Effector memory CD8-positive, alpha-beta T cell (primary cell): ENCODE results near the gene PARVA.
A peak's percentile ranks its signal among the peaks of the same experiment; 100 is the strongest.

ENCODE experiments used
- ATAC-seq: fragments of 150-1000 bp; cut with Tn5 transposase; replicated peaks from 2 replicates; pipeline ENCODE4 v1.10.0; 2021; ENCODE audit warnings: mild to moderate bottlenecking, moderate library complexity
- DNase-seq, 3 experiments: peaks; one replicate each; pipeline ENCODE4 v3.0.0; 2021
- H3K27ac Mint-ChIP-seq, 2 donors: one replicate each; pipeline ENCODE4 v1.8.0; 2022; ENCODE audit warnings: mild to moderate bottlenecking in 2 of 2, mixed read lengths in 2 of 2, moderate library complexity in 2 of 2
- H3K27me3 Mint-ChIP-seq, 2 donors: one replicate each; pipeline ENCODE4 v1.8.0; 2022; ENCODE audit warnings: mixed read lengths in 2 of 2
- H3K36me3 Mint-ChIP-seq: one replicate; pipeline ENCODE4 v1.8.0; 2022; ENCODE audit warnings: mild to moderate bottlenecking, moderate library complexity, mixed read lengths; ENCODE audit not compliant: insufficient read depth
- H3K4me1 Mint-ChIP-seq, 2 donors: one replicate each; pipeline ENCODE4 v1.8.0; 2022; ENCODE audit warnings: low read depth in 2 of 2, mixed read lengths in 2 of 2
- H3K4me3 Mint-ChIP-seq, 2 donors: one replicate each; pipeline ENCODE4 v1.8.0; 2022; ENCODE audit warnings: mild to moderate bottlenecking in 2 of 2, mixed read lengths in 2 of 2, moderate library complexity in 2 of 2
- H3K9me3 Mint-ChIP-seq, 2 donors: one replicate each; pipeline ENCODE4 v1.8.0; 2022; ENCODE audit warnings: mixed read lengths in 2 of 2

PARVA gene

DNA sequence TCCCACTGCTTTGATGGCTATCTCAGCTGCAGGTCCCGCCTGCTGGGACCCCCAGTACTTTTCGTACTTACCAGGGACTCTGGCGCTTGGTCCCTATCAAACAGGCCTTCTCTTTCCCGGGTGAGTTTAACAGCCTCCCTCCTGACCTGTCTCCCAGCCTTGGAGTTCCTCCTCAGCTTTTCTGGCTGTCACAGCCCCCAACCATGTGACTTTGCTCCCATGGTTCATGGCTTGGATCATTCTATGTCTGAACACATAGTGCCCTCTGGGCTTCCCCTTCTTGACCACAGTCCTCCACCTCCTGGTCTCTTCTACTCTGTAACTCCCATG is 56.9 kb downstream of the PARVA start:
- no peaks in the 10 kb centered on the region for H3K9me3 Mint-ChIP-seq
- H3K27ac Mint-ChIP-seq, result no peak overlapping the region
- H3K4me1 Mint-ChIP-seq, result no peaks in the 10 kb centered on the region
- ATAC-seq, result no peak
- H3K4me3 Mint-ChIP-seq, result no peak overlapping the region
- no peaks in the 10 kb centered on the region for H3K36me3 Mint-ChIP-seq
- DNase-seq, result no peak
- H3K27me3 Mint-ChIP-seq, result peaks cover 24% of the 10 kb centered on the region in 2 donors

DNA sequence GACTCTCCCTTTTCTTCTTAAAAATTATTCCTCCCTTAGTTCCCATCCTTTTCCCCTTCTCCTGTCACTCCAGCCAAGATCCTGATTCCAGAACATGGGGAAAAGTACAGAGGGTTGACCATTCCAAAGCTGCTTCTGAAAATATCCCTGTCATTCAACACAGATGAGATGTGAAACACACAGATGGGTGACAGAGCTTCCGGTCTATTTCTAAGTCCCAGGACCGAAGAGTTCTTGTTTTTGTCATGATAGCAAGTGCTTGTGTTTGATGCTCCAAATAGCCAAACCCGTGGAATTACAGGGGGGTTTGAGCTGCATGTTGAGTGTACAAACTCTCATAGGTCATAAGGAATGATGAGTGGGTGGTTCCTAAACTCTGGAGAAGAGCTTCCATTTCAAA is 57.9 kb downstream of the PARVA start:
- Mint-ChIP-seq H3K4me3 (no peak overlapping the region), H3K36me3 (no peaks in the 10 kb centered on the region), H3K27me3 (peaks cover 24 to 31% of the 10 kb centered on the region in 2 donors), H3K27ac (peak overlapping the region in 1 of 2 donors; percentile 11), H3K9me3 (peaks cover 0 to 2% of the 10 kb centered on the region in 2 donors), H3K4me1 (no peaks in the 10 kb centered on the region)
- ATAC-seq (no peak), DNase-seq (no peak)

DNA sequence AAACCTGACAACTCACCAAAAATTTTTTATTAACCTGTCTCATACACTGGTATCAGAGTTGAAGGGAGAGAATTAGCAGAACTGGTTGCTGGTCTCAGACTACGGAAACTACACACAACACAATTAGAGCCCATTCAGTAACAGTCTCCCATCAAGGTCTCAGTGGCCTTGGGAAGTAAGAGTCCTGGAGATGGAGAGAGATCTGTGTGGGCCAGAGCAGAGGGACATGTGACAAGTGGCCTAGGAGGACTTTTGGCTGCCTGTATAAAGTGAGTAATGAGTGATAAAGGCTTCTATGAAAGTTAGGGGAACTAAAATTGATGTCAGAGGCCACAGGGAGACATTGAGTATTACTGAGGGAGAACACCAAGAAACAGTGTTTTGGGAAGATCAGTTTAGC is 58.9 kb downstream of the PARVA start:
- no peak for DNase-seq
- no peaks in the 10 kb centered on the region for H3K4me1 Mint-ChIP-seq
- peaks cover 24 to 27% of the 10 kb centered on the region in 2 donors for H3K27me3 Mint-ChIP-seq
- no peak overlapping the region for H3K27ac Mint-ChIP-seq
- no peaks in the 10 kb centered on the region for H3K36me3 Mint-ChIP-seq
- H3K4me3 Mint-ChIP-seq, result no peak overlapping the region
- H3K9me3 Mint-ChIP-seq, result peaks cover 0 to 2% of the 10 kb centered on the region in 2 donors
- ATAC-seq, result no peak

DNA sequence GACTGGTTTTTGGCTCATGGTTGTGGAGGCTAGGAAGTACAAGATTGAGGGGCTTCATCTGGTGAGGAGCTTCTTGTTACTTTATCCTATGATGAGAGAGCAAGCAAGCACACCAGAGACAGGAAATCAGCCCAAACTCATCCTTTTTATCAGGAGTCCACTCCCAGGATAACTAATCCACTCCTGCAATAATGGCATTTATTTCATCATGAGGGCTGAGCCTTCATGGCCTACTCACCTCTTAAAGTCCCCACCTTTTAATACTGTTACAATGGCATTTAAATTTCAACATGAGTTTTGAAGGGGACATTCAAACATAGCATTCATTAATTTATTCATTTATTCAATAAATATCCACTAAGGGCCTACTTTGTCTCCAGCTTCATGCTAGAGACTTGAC is 60.9 kb downstream of the PARVA start:
- Mint-ChIP-seq H3K9me3 (peaks cover 0 to 2% of the 10 kb centered on the region in 2 donors), H3K27ac (no peak overlapping the region), H3K36me3 (no peaks in the 10 kb centered on the region), H3K4me3 (no peak overlapping the region), H3K27me3 (peaks cover 24 to 27% of the 10 kb centered on the region in 2 donors), H3K4me1 (no peaks in the 10 kb centered on the region)
- ATAC-seq, result no peak
- no peak for DNase-seq

DNA sequence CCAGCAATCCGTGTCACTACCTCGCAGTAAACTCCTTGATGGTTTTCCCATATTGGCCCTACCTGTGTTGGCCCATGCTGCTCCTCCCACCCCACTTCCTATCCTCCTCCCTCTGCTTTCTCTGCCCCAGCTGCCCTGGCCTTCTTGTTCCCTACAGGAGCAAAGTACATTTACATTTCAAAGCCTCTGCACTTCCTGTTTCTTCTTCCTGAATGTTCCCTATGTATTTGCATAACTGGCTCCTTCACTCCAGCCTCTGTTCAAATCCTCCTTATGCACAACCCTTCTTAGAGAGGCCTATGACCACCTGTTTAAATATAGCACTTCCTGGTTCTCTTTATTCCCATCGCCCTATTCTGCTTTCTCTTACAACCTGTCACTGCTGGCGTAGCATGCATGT is 62.2 kb downstream of the PARVA start:
- Mint-ChIP-seq H3K4me1 (no peaks in the 10 kb centered on the region), H3K27me3 (peaks cover 27 to 31% of the 10 kb centered on the region in 2 donors), H3K27ac (no peak overlapping the region), H3K36me3 (no peaks in the 10 kb centered on the region), H3K4me3 (no peak overlapping the region), H3K9me3 (peaks cover 0 to 2% of the 10 kb centered on the region in 2 donors)
- no peak for DNase-seq
- no peak for ATAC-seq

DNA sequence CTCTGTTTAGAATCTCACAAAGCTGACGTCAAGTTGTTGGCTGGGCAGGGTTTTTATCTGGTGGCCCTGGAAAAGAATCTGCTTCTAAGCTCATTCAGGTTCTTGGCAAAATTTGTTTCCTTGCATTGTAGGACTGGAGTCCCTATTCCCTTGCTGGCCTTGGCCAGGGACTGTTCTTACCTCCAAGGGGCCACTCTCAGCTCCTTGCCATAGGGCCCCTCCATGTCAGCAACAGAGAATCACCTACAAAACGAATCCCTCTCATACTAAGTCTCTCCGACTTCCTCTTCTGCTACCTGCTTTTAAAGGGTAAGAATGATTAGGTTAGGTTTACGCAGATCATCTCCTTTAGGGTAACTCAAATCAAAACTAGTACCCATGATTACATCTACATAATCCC is 63.2 kb downstream of the PARVA start:
- DNase-seq, result no peak
- H3K4me1 Mint-ChIP-seq, result no peaks in the 10 kb centered on the region
- ATAC-seq, result no peak
- H3K27ac Mint-ChIP-seq, result no peak overlapping the region
- H3K4me3 Mint-ChIP-seq, result no peak overlapping the region
- H3K27me3 Mint-ChIP-seq, result peaks cover 24 to 29% of the 10 kb centered on the region in 2 donors
- H3K36me3 Mint-ChIP-seq, result no peaks in the 10 kb centered on the region
- peaks cover 0 to 2% of the 10 kb centered on the region in 2 donors for H3K9me3 Mint-ChIP-seq

DNA sequence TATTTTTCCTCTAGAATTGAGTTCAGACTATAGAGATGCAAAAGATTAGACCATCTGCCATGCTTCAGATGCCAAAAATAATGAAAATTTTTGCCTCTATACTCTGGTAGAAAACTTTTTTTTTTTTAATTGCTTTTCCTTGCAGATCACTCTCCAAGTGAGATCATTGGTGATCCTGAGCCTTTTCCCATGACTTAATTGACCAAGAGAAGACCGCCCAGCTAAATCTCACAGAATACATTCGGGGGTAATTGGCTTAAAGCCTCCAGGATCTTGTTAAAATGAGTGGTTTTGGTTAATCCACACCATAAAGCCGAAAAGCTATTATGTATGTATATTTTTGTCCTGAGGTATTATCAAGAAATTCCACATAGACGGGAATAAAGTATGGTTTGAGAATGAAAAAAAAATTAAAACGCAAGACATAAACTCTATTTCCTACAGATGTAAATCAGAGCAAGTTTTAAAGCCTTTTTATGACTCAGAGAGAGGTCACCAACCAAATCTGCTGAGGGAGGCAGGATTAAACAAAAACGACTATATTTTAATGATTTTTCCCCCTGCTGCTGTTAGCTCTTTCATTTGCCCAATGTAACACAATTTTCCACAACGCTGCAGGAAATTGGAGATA is 64.0 kb downstream of the PARVA start:
- Mint-ChIP-seq H3K27me3 (peaks cover 20 to 24% of the 10 kb centered on the region in 2 donors), H3K36me3 (no peaks in the 10 kb centered on the region), H3K9me3 (peaks cover 0 to 2% of the 10 kb centered on the region in 2 donors), H3K4me3 (no peak overlapping the region), H3K4me1 (no peaks in the 10 kb centered on the region), H3K27ac (no peak overlapping the region)
- DNase-seq (no peak), ATAC-seq (no peak)

DNA sequence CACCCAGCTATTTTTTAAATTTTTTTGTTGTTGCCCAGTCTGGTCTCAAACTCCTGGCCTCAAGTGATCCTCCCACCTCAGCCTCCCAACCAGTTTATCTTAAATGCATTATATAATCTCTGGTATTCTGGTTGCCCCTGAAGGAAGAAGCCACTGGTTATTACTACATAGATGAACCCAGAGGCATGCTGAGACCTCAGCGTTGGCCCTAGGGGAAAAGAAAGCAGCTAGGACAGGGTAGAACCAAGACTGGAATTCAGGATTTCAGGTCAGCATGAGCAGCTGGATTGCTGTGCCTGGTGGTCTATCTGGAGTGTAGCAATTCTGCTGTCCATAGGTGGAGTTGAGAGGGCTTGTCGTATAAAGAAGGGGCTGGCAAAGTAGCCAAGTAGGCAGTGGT is 67.2 kb downstream of the PARVA start:
- no peaks in the 10 kb centered on the region for H3K4me1 Mint-ChIP-seq
- no peak overlapping the region for H3K27ac Mint-ChIP-seq
- peaks cover 0 to 1% of the 10 kb centered on the region in 2 donors for H3K9me3 Mint-ChIP-seq
- ATAC-seq, result no peak
- DNase-seq, result no peak
- H3K4me3 Mint-ChIP-seq, result no peak overlapping the region
- no peaks in the 10 kb centered on the region for H3K36me3 Mint-ChIP-seq
- H3K27me3 Mint-ChIP-seq, result peaks cover 28 to 38% of the 10 kb centered on the region in 2 donors

DNA sequence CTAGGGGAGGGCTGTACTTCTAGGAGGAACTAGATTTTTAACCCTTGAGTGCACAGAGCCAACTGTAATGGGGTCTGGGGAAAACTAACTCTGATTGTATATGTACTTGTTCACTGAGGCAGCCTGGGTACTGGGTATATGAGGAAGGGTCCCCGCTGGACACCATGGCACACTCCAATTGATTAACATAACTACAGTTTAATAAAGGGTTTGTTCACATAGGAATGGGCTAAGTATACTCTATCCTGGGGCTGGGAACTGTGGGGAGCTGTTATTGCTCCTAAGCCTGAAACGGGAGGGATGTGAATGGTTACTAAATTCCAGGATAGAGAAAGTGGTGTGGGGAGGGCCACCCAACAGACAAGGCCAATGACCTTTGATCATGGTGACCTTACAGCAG is 67.6 kb downstream of the PARVA start:
- no peak for ATAC-seq
- Mint-ChIP-seq H3K27me3 (peaks cover 26 to 41% of the 10 kb centered on the region in 2 donors), H3K36me3 (no peaks in the 10 kb centered on the region), H3K27ac (no peak overlapping the region), H3K9me3 (no peaks in the 10 kb centered on the region), H3K4me3 (no peak overlapping the region), H3K4me1 (no peaks in the 10 kb centered on the region)
- no peak for DNase-seq

DNA sequence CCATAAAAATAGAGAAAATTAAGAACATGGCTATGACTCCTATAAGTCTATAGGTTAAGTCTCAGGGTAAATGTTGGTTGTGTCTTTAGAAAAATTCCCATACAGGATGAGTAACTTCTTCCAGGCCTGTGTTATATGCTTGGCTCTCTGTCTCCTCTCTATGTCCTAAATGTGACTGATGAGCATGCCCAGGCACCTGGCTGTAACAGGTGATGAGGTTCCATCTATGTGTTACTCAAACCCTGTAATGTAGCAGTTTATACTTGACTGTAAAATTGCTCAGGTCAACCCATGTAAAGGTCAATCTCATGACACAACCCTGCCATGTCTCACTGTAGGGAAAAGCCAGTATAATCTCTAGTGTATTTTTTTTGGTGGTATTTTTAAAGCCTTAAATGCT is 69.5 kb downstream of the PARVA start:
- no peak for DNase-seq
- no peak overlapping the region for H3K27ac Mint-ChIP-seq
- H3K4me3 Mint-ChIP-seq, result no peak overlapping the region
- H3K9me3 Mint-ChIP-seq, result no peaks in the 10 kb centered on the region
- no peak for ATAC-seq
- no peaks in the 10 kb centered on the region for H3K4me1 Mint-ChIP-seq
- H3K27me3 Mint-ChIP-seq, result peaks cover 26 to 41% of the 10 kb centered on the region in 2 donors
- no peaks in the 10 kb centered on the region for H3K36me3 Mint-ChIP-seq

DNA sequence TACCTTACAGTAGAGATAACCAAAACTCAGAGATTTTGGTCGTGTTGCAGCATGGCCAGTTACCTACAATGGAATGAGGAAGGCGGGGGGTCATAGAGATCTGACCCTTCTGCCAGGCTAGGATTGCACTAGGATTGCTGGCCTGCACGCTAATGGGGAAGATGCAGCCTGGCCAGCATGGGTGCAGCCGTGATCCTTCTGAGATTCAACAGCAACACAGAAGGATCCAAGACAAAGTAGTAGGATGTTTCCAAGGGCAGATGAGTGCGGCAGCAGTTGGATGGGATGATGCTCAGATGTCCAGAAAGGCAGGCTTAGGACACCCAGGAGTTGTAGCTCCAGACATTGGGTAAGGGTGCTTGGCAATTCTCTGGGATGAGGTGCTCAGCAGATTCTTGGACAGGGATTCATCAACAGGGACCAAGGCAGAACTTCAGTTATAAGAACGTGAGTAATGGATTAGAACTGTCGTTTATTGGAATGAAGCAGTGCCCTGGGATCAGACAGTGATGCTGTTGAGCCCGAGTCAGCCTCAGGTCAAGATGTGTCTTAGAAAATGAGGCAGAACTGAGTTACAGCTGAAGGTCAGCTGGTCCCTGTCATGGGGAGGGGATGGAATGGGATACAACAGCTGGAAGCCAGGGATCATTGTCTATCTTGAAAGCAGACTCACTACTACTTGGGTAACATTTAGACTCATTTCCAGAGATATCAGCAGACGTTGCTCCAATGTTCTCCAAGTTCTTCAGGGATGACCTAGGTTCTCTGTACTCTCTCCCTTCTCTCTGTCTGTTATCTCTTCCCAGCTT is 71.0 kb downstream of the PARVA start:
- Mint-ChIP-seq H3K36me3 (no peaks in the 10 kb centered on the region), H3K4me3 (no peak overlapping the region), H3K4me1 (no peaks in the 10 kb centered on the region), H3K27me3 (peaks cover 31 to 48% of the 10 kb centered on the region in 2 donors), H3K27ac (no peak overlapping the region), H3K9me3 (no peaks in the 10 kb centered on the region)
- DNase-seq (no peak), ATAC-seq (no peak)

DNA sequence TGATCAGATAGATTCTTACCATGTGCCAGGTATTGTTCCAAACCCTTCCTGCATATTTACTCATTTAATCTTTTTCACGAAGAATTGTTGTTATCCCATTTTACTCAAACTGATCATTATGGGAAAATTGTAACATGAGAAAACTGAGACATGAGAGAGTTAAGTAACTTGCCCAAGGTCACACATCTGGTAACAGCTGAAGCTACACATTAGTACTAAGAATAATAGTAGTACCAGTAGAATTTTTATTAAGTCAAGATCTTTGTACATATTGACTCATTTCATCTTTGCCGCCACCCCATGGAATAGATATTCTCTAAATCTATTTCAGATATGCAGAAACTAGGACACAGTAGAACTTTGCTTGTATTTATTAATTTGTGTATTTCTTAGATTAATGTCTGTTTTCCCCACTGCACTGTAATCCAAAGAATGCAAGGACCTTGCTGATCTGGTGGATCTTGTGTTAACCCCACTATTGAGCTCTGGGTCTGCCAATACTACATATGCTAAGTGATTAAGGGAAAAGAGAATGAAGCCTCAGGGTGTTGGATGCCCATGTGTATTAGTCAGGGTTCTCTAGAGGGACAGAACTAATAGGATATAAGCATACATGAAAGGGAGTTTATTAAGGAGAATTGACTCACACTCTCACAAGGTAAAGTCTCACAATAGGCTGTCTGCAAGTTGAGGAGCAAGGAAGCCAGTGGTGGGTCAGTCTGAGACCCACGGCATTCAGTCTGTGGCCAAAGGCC is 72.8 kb downstream of the PARVA start:
- DNase-seq (no peak), ATAC-seq (no peak)
- H3K36me3 Mint-ChIP-seq, result no peaks in the 10 kb centered on the region
- no peak overlapping the region for H3K27ac Mint-ChIP-seq
- no peak overlapping the region for H3K4me3 Mint-ChIP-seq
- peaks cover 24 to 30% of the 10 kb centered on the region in 2 donors for H3K27me3 Mint-ChIP-seq
- H3K4me1 Mint-ChIP-seq, result no peaks in the 10 kb centered on the region
- no peaks in the 10 kb centered on the region for H3K9me3 Mint-ChIP-seq

DNA sequence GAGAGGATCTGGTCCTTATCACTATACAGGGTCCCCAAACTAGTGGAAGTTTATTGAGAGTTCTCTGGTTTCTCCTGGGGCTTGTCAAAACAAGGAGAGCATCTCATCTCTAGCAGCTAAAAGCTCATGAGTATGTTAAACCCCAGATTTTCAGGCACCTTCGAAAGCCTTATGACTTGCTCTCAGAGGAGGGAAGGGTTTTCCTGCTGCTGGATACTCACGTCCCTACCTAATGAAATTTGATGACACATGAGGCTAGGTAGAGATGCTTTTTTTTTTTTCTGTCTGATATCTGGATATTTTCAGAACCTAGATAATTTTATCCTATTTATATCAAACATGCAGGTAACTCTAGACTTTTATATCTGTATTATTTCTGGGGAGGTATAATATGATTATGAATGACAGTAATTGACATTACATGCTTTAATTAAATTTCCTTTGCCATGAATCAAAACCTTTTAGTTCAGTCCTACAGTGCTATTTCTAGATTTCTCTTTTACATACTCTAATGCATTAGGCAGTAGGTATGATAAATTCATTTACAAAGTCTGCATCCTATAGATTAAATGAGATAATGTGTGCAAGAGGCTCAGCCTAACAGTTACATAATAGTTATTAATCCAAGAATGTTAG is 73.9 kb downstream of the PARVA start:
- Mint-ChIP-seq H3K4me3 (no peak overlapping the region), H3K27me3 (peaks cover 22 to 27% of the 10 kb centered on the region in 2 donors), H3K36me3 (no peaks in the 10 kb centered on the region), H3K4me1 (no peaks in the 10 kb centered on the region), H3K9me3 (no peaks in the 10 kb centered on the region), H3K27ac (no peak overlapping the region)
- ATAC-seq (no peak), DNase-seq (no peak)
